ENCODE results near the gene ZKSCAN1. TPM values are rescaled to one million over a fixed set of nuclear protein-coding genes. Genes with fewer than 3 reads are reported as not detected.

ZKSCAN1 gene
- total RNA-seq, 8 experiments from 2014 or later = 26.1 to 68.7 (median 48.3) TPM

DNA sequence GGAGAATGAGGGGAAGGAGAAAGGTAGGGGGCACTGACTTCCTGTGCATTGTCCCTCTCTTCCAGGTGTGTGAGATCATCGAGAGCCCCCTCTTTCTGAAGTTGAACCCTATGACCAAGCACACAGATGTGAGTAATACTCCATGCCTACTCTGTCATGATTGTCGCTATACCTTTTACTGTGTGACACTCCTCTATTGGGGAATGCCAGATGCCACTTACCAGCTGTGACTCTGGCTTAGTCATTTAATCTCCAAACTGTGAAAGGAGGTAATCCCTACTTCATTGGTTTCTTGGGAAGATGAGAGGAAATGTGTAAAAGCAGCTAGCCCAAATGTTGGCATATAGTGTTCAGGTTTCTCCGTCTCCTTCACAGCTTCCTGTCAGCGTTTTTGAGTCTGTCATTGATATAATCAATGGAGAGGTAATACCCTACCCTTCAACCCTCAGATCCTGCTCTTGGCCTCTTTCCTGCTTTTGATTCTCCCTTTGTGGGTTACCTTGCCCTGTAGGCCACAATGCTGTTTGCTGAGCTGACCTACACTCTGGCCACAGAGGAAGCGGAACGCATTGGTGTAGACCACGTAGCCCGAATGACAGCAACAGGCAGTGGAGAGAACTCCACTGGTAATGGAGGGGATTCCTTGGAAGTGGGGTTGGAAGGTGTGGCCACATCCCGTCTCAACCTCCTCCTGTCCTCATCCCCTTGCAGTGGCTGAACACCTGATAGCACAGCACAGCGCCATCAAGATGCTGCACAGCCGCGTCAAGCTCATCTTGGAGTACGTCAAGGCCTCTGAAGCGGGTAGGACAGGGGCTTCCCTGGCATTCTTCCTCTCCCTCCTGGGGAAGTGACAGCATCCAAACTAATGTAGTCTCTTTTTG lies 75.4 kb downstream of the ZKSCAN1 start:
- WGBS, 10 experiments = 78 to 100% (median 100%) methylated on average over 1 to 11 of the region's 14 CpGs; no CpG with 5 or more reads in 3 of the 10 experiments
- in situ Hi-C loops (cut with MboI; ENCODE audit: low pct_unique_long_range_greater_than_20kb in 2 of 9, low sequenced_read_pairs in 9 of 9, unreplicated experiment in 9 of 9) = no loop called here
- Histone ChIP-seq H3K4me1 (replicated peaks in 1 of 2) (peaks cover 10 to 12% of the 10 kb centered on the region in 2 donors), H3K27ac (no peak overlapping the region), H3K4me3 (no peak overlapping the region)
- ATAC-seq (replicated peaks in 6 of 8) = no peak

Other genes with a start within 250 kb of the ZKSCAN1 start
- gene CYP3A4, start 231.4 kb upstream of the ZKSCAN1 start, total RNA-seq = under 1 TPM in 5 of 8 experiments, not detected in 3; 0.11 to 0.33 (median 0.18) TPM
- gene CYP3A43, start 187.6 kb upstream of the ZKSCAN1 start, total RNA-seq = under 1 TPM in 1 of 8 experiments, not detected in 7; 0.16 TPM
- gene OR2AE1, start 138.6 kb upstream of the ZKSCAN1 start, total RNA-seq = under 1 TPM in 5 of 8 experiments, not detected in 3; 0.21 to 0.70 (median 0.62) TPM
- gene TRIM4, start 96.1 kb upstream of the ZKSCAN1 start, total RNA-seq = 10 to 100 TPM in 5 of 8 experiments, 1 to 10 TPM in 2, not detected in 1; 8.5 to 37.9 (median 11.9) TPM
- gene GJC3, start 86.0 kb upstream of the ZKSCAN1 start, total RNA-seq = 1 to 10 TPM in 1 of 8 experiments, under 1 TPM in 5, not detected in 2; 0.18 to 3.7 (median 0.46) TPM
- gene AZGP1, start 39.6 kb upstream of the ZKSCAN1 start, total RNA-seq = 100 to 1,000 TPM in 1 of 8 experiments, 10 to 100 TPM in 2, 1 to 10 TPM in 1, under 1 TPM in 2, not detected in 2; 0.08 to 229 (median 12.5) TPM
- 10 to 100 TPM in 7 of 8 experiments, 1 to 10 TPM in 1; 5.9 to 19.5 (median 16.1) TPM for gene ZSCAN21, start 34.2 kb downstream of the ZKSCAN1 start, total RNA-seq
- 10 to 100 TPM; 32.4 to 63.8 (median 49.4) TPM for gene ZNF3, start 66.1 kb downstream of the ZKSCAN1 start, total RNA-seq
- gene COPS6, start 73.4 kb downstream of the ZKSCAN1 start, total RNA-seq = 100 to 1,000 TPM in 2 of 8 experiments, 10 to 100 TPM in 6; 36.8 to 128 (median 72.2) TPM
- 100 to 1,000 TPM in 3 of 8 experiments, 10 to 100 TPM in 5; 15.0 to 262 (median 73.9) TPM for gene MCM7, start 85.8 kb downstream of the ZKSCAN1 start, total RNA-seq
- gene AP4M1, start 86.0 kb downstream of the ZKSCAN1 start, total RNA-seq = 10 to 100 TPM in 7 of 8 experiments, 1 to 10 TPM in 1; 9.5 to 21.1 (median 16.3) TPM
- gene TAF6, start 103.8 kb downstream of the ZKSCAN1 start, total RNA-seq = 10 to 100 TPM; 18.0 to 49.1 (median 33.5) TPM
- gene CNPY4, start 104.0 kb downstream of the ZKSCAN1 start, total RNA-seq = 10 to 100 TPM; 11.3 to 46.0 (median 16.2) TPM
- gene MBLAC1, start 111.4 kb downstream of the ZKSCAN1 start, total RNA-seq = 1 to 10 TPM; 1.7 to 5.1 (median 4.1) TPM
- gene LAMTOR4, start 133.3 kb downstream of the ZKSCAN1 start, total RNA-seq = 100 to 1,000 TPM in 5 of 8 experiments, 10 to 100 TPM in 3; 74.0 to 145 (median 111) TPM
- gene TRAPPC14, start 143.1 kb downstream of the ZKSCAN1 start, total RNA-seq = 10 to 100 TPM in 7 of 8 experiments, 1 to 10 TPM in 1; 9.5 to 24.7 (median 17.9) TPM
- gene GAL3ST4, start 153.0 kb downstream of the ZKSCAN1 start, total RNA-seq = 1 to 10 TPM; 1.6 to 5.0 (median 2.7) TPM
- gene GPC2, start 161.8 kb downstream of the ZKSCAN1 start, total RNA-seq = 100 to 1,000 TPM in 3 of 8 experiments, 10 to 100 TPM in 2, 1 to 10 TPM in 2, under 1 TPM in 1; 0.92 to 103 (median 54.7) TPM
- 10 to 100 TPM in 2 of 8 experiments, 1 to 10 TPM in 6; 2.1 to 18.0 (median 7.5) TPM for gene STAG3, start 162.3 kb downstream of the ZKSCAN1 start, total RNA-seq
- gene PVRIG, start 204.4 kb downstream of the ZKSCAN1 start, total RNA-seq = 10 to 100 TPM in 1 of 8 experiments, 1 to 10 TPM in 4, under 1 TPM in 1, not detected in 2; 0.98 to 10.7 (median 2.5) TPM